Muscle of leg (tissue), 16 donors: ENCODE results near the gene CDK14. TPM values are rescaled to one million over a fixed set of nuclear protein-coding genes. Genes with fewer than 3 reads are reported as not detected.

Source experiments
- DNase-seq: peaks from one replicate; pipeline ENCODE4 v3.0.0; 2013
- H3K27ac ChIP-seq: one replicate; pipeline ENCODE4 v1.5.1; 2013; ENCODE audit warnings: mild to moderate bottlenecking, low read length, control low read depth
- H3K27me3 ChIP-seq: one replicate; pipeline ENCODE4 v1.6.1; 2013; ENCODE audit warnings: low read length; ENCODE audit not compliant: control insufficient read depth, insufficient read depth
- H3K36me3 ChIP-seq: one replicate; pipeline ENCODE4 v1.6.1; 2013; ENCODE audit warnings: low read length; ENCODE audit not compliant: control insufficient read depth, insufficient read depth
- H3K4me1 ChIP-seq: one replicate; pipeline ENCODE4 v1.6.1; 2013; ENCODE audit warnings: low read length; ENCODE audit not compliant: control insufficient read depth, insufficient read depth
- H3K4me3 ChIP-seq: one replicate; pipeline ENCODE4 v1.5.1; 2013; ENCODE audit warnings: low read length, control low read depth
- H3K9me3 ChIP-seq: replicated peaks from 2 replicates; pipeline ENCODE4 v1.6.1; 2013; ENCODE audit warnings: low read depth, low read length; ENCODE audit not compliant: control insufficient read depth
- WGBS: methylation state at CpG from one replicate; pipeline ENCODE4 v1.1.5; 2013; ENCODE audit warnings: missing lambda C conversion rate; ENCODE audit not compliant: insufficient coverage; 5-methylcytosine and 5-hydroxymethylcytosine counted together
- long read RNA-seq, 11 donors: transcript quantifications; one replicate each; lab custom pipeline, GENCODE V29; 2026
- polyA plus RNA-seq, 8 donors: library from polyadenylated mRNA; unstranded; fragments of 120-200 nt; gene quantifications; one replicate each; pipeline versions ENCODE4 v1.2.1 to v1.2.3, GENCODE V29; 2013; ENCODE audit warnings: inconsistent platforms in 1 of 8, low replicate concordance in 1 of 8; ENCODE audit not compliant: insufficient read length in 8 of 8, insufficient read depth in 1 of 8
- total RNA-seq: library from RNA; stranded (reverse); fragments of 120-200 nt; gene quantifications from one replicate; pipeline ENCODE4 v1.2.4, GENCODE V29; 2013

Gene CDK14
- total RNA-seq (36.7 TPM), polyA plus RNA-seq (10 to 100 TPM; 14.9 to 26.1 (median 20.0) TPM)
- long read RNA-seq, donor 1, full-length matches to known transcripts, result 2 of 2 reads
- long read RNA-seq, donor 1, partial matches to known transcripts, result 0 of 2 reads
- long read RNA-seq, donor 1, other reads (novel, unspliced or antisense), result 0 of 2 reads
- long read RNA-seq, donor 2, result 0 reads
- long read RNA-seq, donor 3, full-length matches to known transcripts, result 5 of 5 reads
- long read RNA-seq, donor 3, partial matches to known transcripts, result 0 of 5 reads
- long read RNA-seq, donor 3, other reads (novel, unspliced or antisense), result 0 of 5 reads
- long read RNA-seq, donor 4, full-length matches to known transcripts, result 5 of 5 reads
- long read RNA-seq, donor 4, partial matches to known transcripts, result 0 of 5 reads
- long read RNA-seq, donor 4, other reads (novel, unspliced or antisense), result 0 of 5 reads
- long read RNA-seq, donor 5, full-length matches to known transcripts, result 10 of 10 reads
- long read RNA-seq, donor 5, partial matches to known transcripts, result 0 of 10 reads
- long read RNA-seq, donor 5, other reads (novel, unspliced or antisense), result 0 of 10 reads
- long read RNA-seq, donor 6, full-length matches to known transcripts, result 3 of 3 reads
- long read RNA-seq, donor 6, partial matches to known transcripts, result 0 of 3 reads
- long read RNA-seq, donor 6, other reads (novel, unspliced or antisense), result 0 of 3 reads
- long read RNA-seq, donor 7, result 0 reads
- long read RNA-seq, donor 8, full-length matches to known transcripts, result 3 of 3 reads
- long read RNA-seq, donor 8, partial matches to known transcripts, result 0 of 3 reads
- long read RNA-seq, donor 8, other reads (novel, unspliced or antisense), result 0 of 3 reads
- long read RNA-seq, donor 9, full-length matches to known transcripts, result 2 of 2 reads
- long read RNA-seq, donor 9, partial matches to known transcripts, result 0 of 2 reads
- long read RNA-seq, donor 9, other reads (novel, unspliced or antisense), result 0 of 2 reads
- long read RNA-seq, donor 10, full-length matches to known transcripts, result 1 of 1 reads
- long read RNA-seq, donor 10, partial matches to known transcripts, result 0 of 1 reads
- long read RNA-seq, donor 10, other reads (novel, unspliced or antisense), result 0 of 1 reads
- long read RNA-seq, donor 11, full-length matches to known transcripts, result 1 of 1 reads
- long read RNA-seq, donor 11, partial matches to known transcripts, result 0 of 1 reads
- long read RNA-seq, donor 11, other reads (novel, unspliced or antisense), result 0 of 1 reads

DNA sequence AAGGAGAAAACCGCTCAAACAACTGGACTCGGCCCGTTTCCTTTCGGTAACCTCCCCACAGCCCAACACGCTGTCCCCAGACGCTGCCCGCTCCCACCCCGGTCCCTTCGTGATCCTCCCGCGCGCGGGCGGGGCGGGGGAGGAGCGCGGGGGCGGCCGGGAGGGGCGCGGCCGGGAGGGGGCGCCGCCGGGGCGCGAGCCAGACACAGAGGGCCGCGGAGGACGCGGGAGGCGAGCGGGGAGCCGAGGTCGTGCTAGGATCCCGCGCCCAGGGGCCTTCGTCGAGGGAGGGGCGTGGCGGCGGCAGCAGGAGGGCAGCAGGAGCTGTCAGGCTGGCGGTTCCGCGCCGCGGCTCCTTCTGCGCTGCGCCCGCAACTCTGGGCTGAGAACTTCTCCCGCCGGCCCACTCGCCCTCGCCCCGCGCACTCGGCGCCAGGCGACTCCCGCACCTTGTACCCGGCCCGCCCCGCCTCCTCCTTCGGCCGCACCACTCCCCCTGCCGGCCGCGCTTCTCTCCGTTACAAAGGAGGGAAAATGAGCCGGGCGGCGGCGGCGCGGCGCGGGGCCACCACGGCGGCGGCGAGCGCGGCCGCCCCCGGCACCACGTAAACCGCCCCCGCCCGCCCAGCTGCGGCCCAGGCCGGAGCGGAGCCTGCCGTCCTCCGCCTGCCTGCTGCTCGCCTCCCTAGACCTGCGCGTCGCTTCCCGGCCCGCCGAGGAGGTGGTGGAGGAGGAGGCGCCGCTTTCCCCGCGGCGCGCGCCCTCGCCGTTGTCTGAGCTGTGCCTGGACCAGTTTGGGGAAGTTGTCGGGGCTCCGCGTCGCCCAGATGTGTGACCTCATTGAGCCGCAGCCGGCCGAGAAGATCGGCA lies at the start of gene CDK14:
TSS of gene CDK14 (plus strand) at position 521 of the 870 bp plus-strand sequence. CDS start at position 828, 307 bp downstream.
- 0% methylated on average over 93 of the region's 118 CpGs for WGBS
- H3K4me1 ChIP-seq, result peaks cover 6% of the 10 kb centered on the region

GRCh38 chr7:90551036-90551435 lies 45.1 kb upstream of the CDK14 start:
- Histone ChIP-seq H3K9me3 (no peaks in the 10 kb centered on the region), H3K36me3 (no peaks in the 10 kb centered on the region), H3K27me3 (no peaks in the 10 kb centered on the region), H3K4me3 (no peak overlapping the region), H3K4me1 (no peaks in the 10 kb centered on the region), H3K27ac (no peak overlapping the region)
- DNase-seq, result no peak
- WGBS, result 55% methylated on average over 3 of the region's 4 CpGs

More for the DNA sequence above, at the start of gene CDK14:
- Histone ChIP-seq H3K9me3 (no peaks in the 10 kb centered on the region), H3K27ac (peak within 1 kb of the TSS; percentile 79), H3K27me3 (no peaks in the 10 kb centered on the region), H3K4me3 (peak within 1 kb of the TSS; percentile 85), H3K36me3 (no peaks in the 10 kb centered on the region)
- peak; percentile 89 for DNase-seq

DNA sequence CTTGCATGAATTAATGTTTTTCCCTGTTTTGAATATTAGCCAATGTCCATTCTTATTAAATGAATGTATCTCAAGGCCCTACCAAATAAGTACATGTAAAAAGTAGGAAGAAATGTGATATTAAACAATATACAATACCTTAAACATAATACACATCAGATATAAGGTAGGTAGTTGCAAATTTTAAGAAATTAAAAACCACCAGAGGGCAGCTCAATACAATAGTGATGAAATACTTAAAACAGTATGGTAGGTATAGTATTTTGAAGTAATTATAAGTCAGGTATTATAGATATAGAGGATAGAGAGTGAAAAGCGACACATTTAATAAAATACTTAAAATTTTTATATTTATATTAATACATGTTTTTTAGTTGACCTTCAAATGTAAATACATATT lies 43.6 kb upstream of the CDK14 start:
- DNase-seq, result peak; percentile 17
- no peaks in the 10 kb centered on the region for H3K36me3 ChIP-seq
- no CpG with 5 or more reads among the region's 1 CpG for WGBS
- H3K27ac ChIP-seq, result no peak overlapping the region
- no peaks in the 10 kb centered on the region for H3K9me3 ChIP-seq
- H3K4me3 ChIP-seq, result no peak overlapping the region
- H3K4me1 ChIP-seq, result no peaks in the 10 kb centered on the region
- H3K27me3 ChIP-seq, result no peaks in the 10 kb centered on the region

DNA sequence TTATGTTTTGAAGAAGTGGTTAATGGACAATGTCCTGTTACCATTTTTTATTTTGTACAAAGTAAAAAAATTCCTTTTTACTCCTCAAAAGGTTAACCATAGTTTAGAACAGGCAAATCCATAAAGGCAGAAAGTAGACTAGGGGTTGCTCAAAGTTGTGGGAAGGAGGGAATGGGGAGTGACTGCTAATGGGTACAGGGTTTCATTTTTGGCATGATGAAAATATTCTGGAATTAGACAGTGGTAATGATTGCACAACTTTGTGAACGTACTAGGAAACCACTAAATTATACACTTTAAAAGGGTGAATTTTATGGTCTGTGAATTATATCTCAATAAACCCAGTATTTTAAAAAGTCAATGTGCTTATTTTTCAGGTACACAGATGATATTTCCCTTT lies 35.4 kb upstream of the CDK14 start:
- no peaks in the 10 kb centered on the region for H3K4me1 ChIP-seq
- H3K9me3 ChIP-seq, result no peaks in the 10 kb centered on the region
- no peak overlapping the region for H3K27ac ChIP-seq
- DNase-seq, result no peak
- no peaks in the 10 kb centered on the region for H3K27me3 ChIP-seq
- H3K4me3 ChIP-seq, result no peak overlapping the region
- WGBS, result no CpG with 5 or more reads among the region's 1 CpG
- H3K36me3 ChIP-seq, result no peaks in the 10 kb centered on the region

GRCh38 chr7:90563286-90563685 lies 32.8 kb upstream of the CDK14 start:
- no peaks in the 10 kb centered on the region for H3K9me3 ChIP-seq
- H3K4me1 ChIP-seq, result no peaks in the 10 kb centered on the region
- H3K4me3 ChIP-seq, result no peak overlapping the region
- H3K27me3 ChIP-seq, result no peaks in the 10 kb centered on the region
- no CpG with 5 or more reads among the region's 3 CpGs for WGBS
- H3K27ac ChIP-seq, result no peak overlapping the region
- no peak for DNase-seq
- no peaks in the 10 kb centered on the region for H3K36me3 ChIP-seq

GRCh38 chr7:90564455-90564854 lies 31.7 kb upstream of the CDK14 start:
- H3K27ac ChIP-seq, result no peak overlapping the region
- H3K9me3 ChIP-seq, result no peaks in the 10 kb centered on the region
- WGBS, result 90% methylated on average over 2 of the region's 8 CpGs

DNA sequence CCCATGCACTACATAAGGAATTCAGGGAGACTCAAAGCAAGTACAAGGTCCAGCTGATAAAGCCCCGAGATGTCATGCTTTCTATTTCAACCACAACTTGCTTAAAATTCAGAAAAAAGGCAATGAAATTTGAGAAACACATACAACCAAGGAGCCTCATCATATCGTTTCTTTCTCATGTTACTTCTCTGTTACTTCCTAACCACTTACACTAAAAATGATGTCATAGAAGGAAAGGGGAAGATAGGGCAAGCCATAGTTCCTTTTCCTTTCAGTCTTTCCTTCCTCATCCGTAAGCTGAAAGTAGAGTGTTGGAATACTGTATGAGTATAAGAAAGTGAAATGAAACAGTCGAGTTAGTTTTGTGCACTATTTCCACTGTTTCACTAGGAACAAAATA lies 27.9 kb upstream of the CDK14 start:
- no peaks in the 10 kb centered on the region for H3K4me1 ChIP-seq
- no peaks in the 10 kb centered on the region for H3K27me3 ChIP-seq
- H3K27ac ChIP-seq, result no peak overlapping the region
- DNase-seq, result no peak
- no peak overlapping the region for H3K4me3 ChIP-seq
- WGBS, result no CpG with 5 or more reads among the region's 4 CpGs
- H3K9me3 ChIP-seq, result no peaks in the 10 kb centered on the region
- no peaks in the 10 kb centered on the region for H3K36me3 ChIP-seq

More at GRCh38 chr7:90564455-90564854, 31.7 kb upstream of the CDK14 start:
- Histone ChIP-seq H3K27me3 (no peaks in the 10 kb centered on the region), H3K4me3 (no peak overlapping the region), H3K4me1 (no peaks in the 10 kb centered on the region), H3K36me3 (no peaks in the 10 kb centered on the region)
- no peak for DNase-seq

- no peaks in the 10 kb centered on the region for H3K9me3 ChIP-seq
- H3K36me3 ChIP-seq, result no peaks in the 10 kb centered on the region
- H3K27me3 ChIP-seq, result no peaks in the 10 kb centered on the region
- H3K27ac ChIP-seq, result no peak overlapping the region
- 100% methylated on average over 1 of the region's 1 CpG for WGBS
- no peak overlapping the region for H3K4me3 ChIP-seq
- no peak for DNase-seq
- H3K4me1 ChIP-seq, result no peaks in the 10 kb centered on the region
Measured at GRCh38 chr7:90569368-90569767, 26.8 kb upstream of the CDK14 start.

DNA sequence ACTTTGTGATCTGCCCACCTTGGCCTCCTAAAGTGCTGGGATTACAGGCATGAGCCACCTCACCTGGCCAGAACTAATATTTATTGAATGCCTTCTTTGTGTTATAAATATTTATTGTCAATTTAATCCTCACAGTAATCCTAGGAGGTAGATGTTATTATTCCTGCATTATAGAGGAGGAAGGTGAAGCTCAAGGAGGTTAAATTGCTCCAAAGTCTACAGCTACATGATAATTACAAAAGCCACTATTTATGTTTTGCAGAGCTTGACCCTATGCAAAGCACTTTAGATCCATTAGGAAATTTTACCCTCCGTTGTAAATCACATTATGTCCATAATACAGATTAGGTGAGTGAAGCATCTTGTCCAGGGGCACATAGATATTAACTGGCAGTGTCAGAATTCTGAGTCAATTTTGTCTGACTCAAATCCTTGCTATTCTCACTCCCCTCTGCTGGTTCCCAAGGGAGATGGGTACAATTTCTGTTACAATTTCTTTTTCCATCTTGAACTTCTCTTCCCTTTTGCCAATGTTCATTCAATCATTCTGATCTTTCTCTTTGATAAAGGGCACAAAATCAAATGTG lies 25.7 kb upstream of the CDK14 start:
- WGBS, result no CpG with 5 or more reads among the region's 1 CpG
- Histone ChIP-seq H3K27me3 (no peaks in the 10 kb centered on the region), H3K36me3 (no peaks in the 10 kb centered on the region), H3K27ac (no peak overlapping the region), H3K4me3 (no peak overlapping the region), H3K4me1 (no peaks in the 10 kb centered on the region), H3K9me3 (no peaks in the 10 kb centered on the region)
- DNase-seq, result no peak
